Stimulated activated CD4-positive, alpha-beta T cell treated with anti-CD3 and anti-CD28 coated beads, Interleukin-2, amount 100 ng/mL, for 4 hours (primary cell): Measurements from ENCODE around the gene ENDOD1.
"Not testable (repeated sequence)": the region's sequence is repeated elsewhere in the genome, so short reads cannot be mapped to it uniquely, and the experiment has no call there.

Experiments used
- DNase-seq: peaks from one replicate; pipeline ENCODE4 v3.0.0-alpha.2; 2020; ENCODE audit warnings: low read depth

ENDOD1 gene

GRCh38 chr11:95089620-95090542 is at the start of gene ENDOD1:
ENDOD1 (plus strand) TSS chr11:95089846; CDS start chr11:95089928, 82 bp downstream.
- DNase-seq: peak; percentile 78

GRCh38 chr11:95042239-95042638 is 47.4 kb upstream of the ENDOD1 start:
- DNase-seq: no peak

GRCh38 chr11:95042906-95043305 is 46.7 kb upstream of the ENDOD1 start:
- no peak for DNase-seq

- DNase-seq: no peak
Measured at GRCh38 chr11:95044010-95044409, 45.6 kb upstream of the ENDOD1 start.

GRCh38 chr11:95045812-95046211 is 43.8 kb upstream of the ENDOD1 start:
- DNase-seq: no peak

- DNase-seq: not testable (repeated sequence)
Measured at GRCh38 chr11:95049122-95049521, 40.5 kb upstream of the ENDOD1 start, which contains the start of gene KDM4F. KDM4F (plus strand) TSS chr11:95049422.

- no peak for DNase-seq
Measured at GRCh38 chr11:95050595-95051202, 38.9 kb upstream of the ENDOD1 start.

GRCh38 chr11:95054356-95054755 is 35.3 kb upstream of the ENDOD1 start:
- DNase-seq: no peak

- DNase-seq: no peak
Measured at GRCh38 chr11:95055283-95055897, 34.3 kb upstream of the ENDOD1 start.

GRCh38 chr11:95057959-95058358 is 31.7 kb upstream of the ENDOD1 start:
- DNase-seq: no peak

GRCh38 chr11:95058621-95059020 is 31.0 kb upstream of the ENDOD1 start:
- no peak for DNase-seq

GRCh38 chr11:95059046-95059445 is 30.6 kb upstream of the ENDOD1 start:
- no peak for DNase-seq

GRCh38 chr11:95065336-95065735 is 24.3 kb upstream of the ENDOD1 start:
- no peak for DNase-seq

GRCh38 chr11:95066716-95067038 is 23.0 kb upstream of the ENDOD1 start, which contains the start of gene SRSF8:
SRSF8 (plus strand) TSS chr11:95066919; CDS start chr11:95067227, 308 bp downstream.
- no peak for DNase-seq

GRCh38 chr11:95067039-95067840 is 22.4 kb upstream of the ENDOD1 start:
- peak; percentile 58 for DNase-seq

- DNase-seq: no peak
Measured at GRCh38 chr11:95067841-95068219, 21.8 kb upstream of the ENDOD1 start.

GRCh38 chr11:95068549-95068948 is 21.1 kb upstream of the ENDOD1 start:
- peak; percentile 31 for DNase-seq

- DNase-seq: no peak
Measured at GRCh38 chr11:95070471-95070870, 19.2 kb upstream of the ENDOD1 start.

- DNase-seq: no peak
Measured at GRCh38 chr11:95072948-95073347, 16.7 kb upstream of the ENDOD1 start.

GRCh38 chr11:95074792-95075563 is 14.7 kb upstream of the ENDOD1 start:
- no peak for DNase-seq

GRCh38 chr11:95076416-95076815 is 13.2 kb upstream of the ENDOD1 start:
- DNase-seq: no peak
